Measurements from ENCODE around the gene ABCB6.

ABCB6 gene

DNA sequence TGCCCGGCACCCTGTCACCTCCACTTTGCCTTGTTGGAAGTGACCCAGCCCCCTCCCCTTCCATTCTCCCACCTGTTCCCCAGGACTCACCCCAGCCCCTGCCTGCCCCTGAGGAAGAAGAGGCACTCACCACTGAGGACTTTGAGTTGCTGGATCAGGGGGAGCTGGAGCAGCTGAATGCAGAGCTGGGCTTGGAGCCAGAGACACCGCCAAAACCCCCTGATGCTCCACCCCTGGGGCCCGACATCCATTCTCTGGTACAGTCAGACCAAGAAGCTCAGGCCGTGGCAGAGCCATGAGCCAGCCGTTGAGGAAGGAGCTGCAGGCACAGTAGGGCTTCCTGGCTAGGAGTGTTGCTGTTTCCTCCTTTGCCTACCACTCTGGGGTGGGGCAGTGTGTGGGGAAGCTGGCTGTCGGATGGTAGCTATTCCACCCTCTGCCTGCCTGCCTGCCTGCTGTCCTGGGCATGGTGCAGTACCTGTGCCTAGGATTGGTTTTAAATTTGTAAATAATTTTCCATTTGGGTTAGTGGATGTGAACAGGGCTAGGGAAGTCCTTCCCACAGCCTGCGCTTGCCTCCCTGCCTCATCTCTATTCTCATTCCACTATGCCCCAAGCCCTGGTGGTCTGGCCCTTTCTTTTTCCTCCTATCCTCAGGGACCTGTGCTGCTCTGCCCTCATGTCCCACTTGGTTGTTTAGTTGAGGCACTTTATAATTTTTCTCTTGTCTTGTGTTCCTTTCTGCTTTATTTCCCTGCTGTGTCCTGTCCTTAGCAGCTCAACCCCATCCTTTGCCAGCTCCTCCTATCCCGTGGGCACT is 36.2 kb downstream of the ABCB6 start:
- DNase-seq = no peak

DNA sequence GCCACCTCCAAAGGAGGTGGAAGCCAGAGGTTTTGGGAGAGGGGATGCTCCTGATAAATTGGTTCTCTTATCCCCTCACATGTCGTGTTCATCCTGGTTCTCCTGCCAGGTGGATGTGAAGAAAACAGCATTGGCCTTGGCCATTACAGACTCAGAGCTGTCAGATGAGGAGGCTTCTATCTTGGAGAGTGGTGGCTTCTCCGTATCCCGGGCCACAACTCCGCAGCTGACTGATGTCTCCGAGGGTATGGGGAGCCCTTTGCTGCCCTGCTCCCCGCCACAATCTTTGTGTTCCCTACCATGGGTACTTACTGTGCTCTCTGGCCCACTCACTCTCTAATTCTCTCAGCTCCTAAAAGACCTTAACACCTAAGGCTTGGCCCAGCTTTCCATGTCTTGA is 37.2 kb downstream of the ABCB6 start:
- no peak for DNase-seq

DNA sequence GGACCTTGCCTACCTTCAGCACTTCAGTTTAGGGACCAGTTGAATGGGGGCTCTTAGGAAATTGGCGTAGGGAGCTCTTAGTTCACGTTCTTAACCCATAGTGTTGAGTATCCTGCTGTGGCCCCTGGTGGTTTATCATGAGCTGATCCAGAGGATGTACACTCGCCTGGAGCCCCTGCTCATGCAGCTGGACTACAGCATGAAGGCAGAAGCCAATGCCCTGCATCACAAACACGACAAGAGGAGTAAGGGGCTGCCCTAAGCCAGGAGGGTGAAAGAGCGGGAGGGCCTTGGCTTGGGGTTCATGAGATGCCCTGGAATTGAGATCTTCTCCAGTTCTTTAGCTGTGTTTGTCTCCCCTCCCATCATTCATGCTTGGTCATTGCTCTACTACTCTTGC is 37.8 kb downstream of the ABCB6 start:
- no peak for DNase-seq

DNA sequence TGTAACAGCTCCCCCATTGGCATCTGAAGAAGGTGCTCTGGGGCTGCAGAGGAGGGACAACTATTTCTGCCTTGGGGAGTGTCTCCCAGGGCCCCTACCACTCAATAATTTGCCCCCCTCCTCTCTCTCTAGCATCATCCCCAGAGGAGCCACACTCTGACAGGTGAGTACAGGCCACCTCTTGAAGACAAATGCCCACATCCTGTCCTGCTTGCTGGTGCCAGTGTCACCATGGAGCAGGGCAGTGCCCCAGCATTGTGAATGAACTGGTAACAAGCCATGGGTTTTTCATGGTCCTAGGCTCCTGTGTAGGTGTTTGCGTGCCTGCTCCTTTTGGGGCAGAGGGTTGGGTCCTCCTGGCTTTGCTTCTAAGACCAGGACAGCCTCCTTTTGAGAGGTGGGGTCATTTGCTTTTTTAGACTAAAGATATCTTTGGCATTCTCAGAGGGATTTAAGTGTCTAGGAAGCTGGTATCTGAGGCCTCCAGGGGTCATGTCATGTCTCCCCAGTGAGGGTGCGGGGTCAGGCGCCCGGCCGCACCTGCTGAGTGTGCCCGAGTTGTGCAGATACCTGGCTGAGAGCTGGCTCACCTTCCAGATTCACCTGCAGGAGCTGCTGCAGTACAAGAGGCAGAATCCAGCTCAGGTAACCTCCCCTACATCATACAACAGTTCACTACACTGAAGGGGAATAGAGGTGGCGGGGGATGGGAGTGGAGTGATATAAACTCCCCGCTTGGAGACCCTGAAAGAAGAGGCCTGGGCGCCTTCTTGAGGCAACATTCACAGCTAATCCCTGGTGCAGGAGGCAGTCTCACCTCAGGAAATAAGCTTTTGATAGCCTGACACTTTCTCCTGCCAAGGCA is 38.9 kb downstream of the ABCB6 start:
- DNase-seq = no peak

DNA sequence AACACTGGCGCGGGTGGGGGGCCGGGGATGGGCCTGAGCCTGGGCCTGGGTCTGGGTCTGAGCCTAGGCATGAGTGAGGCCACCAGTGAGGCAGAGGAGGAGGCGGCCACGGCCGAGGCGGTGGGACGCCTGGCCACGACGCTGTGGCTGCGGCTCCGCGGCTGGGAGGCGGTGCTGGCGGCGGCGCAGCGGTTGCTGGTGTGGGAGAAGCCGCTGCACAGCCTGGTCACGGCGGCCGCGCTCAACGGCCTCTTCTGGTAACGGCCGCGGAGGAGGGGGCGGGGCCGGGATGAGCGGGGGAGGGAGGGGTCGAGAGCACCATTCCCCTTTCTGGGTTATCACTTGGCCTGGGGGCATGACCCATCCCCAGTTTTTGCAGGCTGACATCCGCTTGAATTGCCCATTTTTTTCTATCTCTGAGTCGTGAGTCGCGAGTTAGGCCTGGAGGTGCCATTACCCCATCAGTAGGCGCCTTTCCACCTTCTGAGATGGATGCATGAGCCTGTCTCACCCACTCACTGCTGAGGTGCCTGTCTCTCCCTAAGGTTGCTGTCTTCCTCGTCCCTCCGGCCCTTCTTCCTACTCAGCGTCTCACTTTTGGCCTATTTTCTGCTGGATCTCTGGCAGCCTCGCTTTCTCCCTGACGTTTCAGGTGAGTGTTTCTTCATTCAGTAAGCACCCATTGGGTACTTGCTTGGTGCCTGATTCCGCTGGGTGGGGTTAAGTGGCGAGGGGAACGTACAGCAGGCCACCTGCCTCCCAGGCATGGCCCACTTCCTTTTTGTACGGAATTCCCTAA is 40.2 kb downstream of the ABCB6 start:
- DNase-seq = peak; percentile 22

DNA sequence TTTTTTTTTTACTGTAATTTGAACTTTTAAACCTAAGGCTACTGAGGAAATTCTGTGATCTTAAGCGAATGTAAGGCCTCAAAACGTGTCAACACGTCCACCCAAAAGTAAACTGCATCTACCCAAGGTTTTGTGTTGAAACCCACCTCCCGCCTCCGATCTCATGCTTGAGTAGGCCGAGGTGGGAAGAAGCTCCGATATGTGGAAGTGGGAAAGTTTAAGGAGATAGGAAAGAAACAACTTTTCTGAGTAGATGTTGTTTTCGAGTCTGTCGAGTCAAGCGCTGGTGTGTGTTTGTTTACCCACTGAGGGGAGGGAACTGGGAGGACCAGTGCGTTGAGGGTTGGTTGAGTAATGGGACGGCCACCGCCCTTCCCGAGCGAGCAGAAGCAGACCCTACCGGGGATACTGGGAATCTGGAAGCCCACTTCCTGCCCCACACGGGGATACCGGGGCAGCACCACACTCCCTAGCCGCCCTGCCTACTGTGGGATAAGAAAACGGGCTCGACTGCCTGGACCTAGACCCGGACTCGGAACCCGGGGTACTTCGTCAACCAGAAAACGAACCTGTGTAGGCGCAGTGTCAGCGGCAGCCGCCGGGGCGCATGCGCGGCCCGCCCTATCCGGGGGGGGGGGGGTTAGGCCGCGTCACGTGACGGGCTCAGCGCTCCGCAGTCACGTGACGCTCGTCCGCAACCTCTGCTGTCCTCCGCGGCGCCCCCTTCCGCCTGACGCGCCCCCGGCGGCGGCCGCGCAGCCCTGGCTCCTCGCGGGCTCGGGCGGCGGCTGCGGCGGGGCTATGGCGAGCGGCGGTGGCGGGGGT is 41.0 kb downstream of the ABCB6 start, which contains the start of gene RETREG2:
Gene RETREG2, plus strand, starts transcription at position 724 of the 825 bp plus-strand sequence. Its CDS starts 78 bp downstream, at position 802.
- DNase-seq = peak; percentile 68

DNA sequence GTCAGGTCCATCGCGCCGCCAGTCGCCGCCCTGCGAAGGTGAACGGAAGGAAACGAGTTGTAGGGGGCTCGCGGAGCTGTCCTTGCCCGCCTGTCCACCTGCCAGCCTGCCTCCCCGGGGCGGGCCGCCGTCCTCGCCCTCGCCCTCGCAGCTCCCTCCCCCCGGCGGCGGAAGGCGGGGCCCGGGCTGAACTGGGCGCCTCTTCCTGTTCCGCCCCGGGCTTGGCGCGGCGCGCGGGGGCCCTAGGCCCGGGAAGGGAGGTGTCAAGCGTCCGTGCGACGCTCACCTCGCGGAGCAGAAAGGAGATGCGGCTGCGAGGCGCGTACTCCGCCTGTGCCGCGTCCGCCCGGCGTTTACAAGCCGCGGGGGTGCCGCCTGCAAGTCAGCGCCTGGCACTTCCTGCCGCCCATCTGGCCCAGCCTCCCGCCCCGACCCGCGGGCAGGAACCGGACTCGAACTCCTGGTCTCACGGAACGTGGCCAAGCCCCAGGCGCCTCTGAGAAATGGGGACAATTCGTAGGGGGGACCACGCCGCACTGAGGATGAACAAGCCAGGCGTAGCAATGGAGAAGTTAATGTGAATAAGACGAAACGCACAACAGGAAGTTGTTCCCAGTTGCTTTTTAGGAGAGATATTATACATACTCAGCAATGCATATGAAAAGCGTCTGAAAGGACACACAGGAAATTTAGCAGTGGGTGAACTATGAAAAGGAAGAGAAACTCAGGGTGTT is 41.8 kb downstream of the ABCB6 start, which contains the start of gene CNPPD1:
Gene CNPPD1, minus strand, starts transcription at position 108 of the 734 bp plus-strand sequence. Its CDS starts 97 bp downstream, at position 11.
- peak; percentile 66 for DNase-seq

DNA sequence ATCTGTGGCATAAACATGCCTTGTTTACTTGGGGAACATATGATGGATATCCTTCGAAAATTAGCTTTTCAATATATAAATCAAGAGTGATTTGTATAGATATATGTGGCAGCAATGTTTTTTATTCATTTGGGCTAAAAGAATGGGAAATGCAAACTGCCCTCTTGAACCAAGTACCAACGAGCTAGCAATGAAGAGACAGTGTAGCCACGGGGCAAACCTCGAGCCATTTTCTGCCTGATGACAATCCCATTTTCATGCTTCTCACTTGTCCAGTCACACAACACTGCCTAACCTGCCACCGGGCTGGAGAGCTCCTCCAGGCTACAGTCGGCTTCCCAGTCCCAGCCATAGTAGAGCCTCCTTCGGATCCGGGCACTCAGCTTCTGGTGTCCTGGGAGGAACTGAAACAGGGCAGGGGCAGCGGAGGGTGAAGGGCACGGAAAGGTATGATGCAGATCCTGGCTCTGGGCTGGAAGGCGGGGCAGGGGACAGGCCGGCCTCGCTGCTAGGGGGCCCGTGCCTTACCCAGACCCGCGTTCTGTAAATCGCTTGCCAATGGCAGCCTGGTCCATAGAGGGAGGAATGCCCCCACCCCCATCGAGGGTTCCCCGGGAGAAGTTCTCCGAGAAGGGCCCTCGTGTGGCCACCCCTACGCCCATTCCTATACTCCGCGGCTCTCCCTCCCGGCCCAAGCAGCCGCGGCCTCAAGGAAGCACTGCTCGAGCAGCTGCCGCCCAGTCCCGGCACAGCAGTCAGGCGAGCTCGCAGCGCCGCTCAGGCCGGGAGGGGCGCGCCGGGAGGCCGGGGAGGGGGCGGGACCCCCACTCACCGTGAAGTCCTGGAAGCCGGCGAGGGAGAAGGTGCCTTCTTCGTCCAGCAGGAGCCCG is 42.6 kb downstream of the ABCB6 start:
- DNase-seq = peak; percentile 35

DNA sequence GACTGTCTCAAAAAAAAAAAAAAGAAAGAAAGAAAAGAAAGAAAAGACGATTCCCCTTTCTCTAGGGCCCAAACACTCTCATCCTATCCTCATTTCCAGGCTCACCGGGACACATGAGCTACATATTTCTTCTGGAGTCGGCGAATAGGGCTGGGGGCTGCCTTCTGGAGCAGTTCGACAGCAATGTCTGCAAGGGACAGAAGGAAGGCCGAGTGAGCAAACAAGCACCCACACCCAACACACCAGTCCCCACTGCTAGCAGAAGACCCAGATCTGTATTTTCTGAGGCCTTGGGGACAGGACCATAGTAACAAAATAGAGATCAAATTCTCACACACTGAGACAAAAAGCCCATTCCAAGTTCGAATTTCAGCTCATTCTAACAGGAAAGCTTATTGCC is 43.3 kb downstream of the ABCB6 start:
- DNase-seq = no peak

DNA sequence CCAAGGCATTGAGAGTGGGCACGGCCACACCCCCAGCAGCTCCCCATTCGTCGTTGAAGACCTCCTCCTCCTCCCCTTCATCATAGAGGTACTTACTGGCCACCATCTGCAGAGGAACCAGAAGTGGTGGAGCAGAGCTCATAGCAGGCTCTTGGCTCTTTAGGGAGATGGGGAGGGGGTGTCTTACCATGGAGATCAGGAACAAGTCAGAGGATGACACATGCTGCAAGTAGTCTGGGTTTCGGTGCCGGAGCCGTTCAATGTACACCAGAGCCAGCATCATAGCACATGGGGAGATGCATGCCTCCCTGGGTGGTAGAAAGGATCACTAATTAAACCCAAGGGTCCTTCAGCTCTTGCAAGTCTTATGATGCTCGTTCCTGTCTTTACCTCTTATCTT is 44.0 kb downstream of the ABCB6 start:
- no peak for DNase-seq

DNA sequence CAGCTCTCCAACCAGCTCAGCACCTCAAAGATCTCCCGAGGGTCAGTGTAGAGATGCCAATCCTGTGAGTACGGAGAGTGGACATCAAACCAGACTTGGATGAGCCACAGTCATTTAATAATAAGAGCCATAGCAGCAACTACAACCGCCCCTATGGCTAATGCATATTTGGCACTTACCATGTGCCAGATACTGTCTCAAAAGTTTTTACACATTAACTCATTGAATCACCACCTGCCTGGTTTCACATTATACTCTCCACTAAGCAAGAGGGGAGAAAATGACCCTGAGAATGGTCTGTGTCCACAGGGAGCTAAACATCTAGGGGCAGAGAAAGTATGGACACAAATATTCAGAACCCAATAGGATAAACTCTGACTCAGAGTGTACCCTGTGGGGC is 44.6 kb downstream of the ABCB6 start:
- DNase-seq = no peak

DNA sequence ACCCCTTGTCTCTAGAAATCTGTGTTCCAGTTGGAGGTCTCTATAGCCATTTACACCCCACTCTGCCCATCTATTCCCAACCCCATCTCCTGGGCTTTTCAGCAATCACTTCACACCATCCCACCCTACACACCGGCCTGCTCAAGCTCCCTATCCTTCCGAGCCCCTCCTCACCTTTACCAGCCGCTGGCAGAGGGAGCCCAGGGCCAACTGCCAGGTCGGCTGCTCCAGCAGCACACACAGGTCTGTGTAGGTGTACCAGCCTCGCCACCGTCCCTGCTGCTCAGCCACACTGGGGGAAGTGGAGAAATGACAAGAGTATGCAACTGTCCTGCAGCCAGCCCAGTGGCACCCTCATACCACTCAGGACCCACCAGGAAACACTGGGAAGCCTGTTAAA is 45.6 kb downstream of the ABCB6 start:
- no peak for DNase-seq

DNA sequence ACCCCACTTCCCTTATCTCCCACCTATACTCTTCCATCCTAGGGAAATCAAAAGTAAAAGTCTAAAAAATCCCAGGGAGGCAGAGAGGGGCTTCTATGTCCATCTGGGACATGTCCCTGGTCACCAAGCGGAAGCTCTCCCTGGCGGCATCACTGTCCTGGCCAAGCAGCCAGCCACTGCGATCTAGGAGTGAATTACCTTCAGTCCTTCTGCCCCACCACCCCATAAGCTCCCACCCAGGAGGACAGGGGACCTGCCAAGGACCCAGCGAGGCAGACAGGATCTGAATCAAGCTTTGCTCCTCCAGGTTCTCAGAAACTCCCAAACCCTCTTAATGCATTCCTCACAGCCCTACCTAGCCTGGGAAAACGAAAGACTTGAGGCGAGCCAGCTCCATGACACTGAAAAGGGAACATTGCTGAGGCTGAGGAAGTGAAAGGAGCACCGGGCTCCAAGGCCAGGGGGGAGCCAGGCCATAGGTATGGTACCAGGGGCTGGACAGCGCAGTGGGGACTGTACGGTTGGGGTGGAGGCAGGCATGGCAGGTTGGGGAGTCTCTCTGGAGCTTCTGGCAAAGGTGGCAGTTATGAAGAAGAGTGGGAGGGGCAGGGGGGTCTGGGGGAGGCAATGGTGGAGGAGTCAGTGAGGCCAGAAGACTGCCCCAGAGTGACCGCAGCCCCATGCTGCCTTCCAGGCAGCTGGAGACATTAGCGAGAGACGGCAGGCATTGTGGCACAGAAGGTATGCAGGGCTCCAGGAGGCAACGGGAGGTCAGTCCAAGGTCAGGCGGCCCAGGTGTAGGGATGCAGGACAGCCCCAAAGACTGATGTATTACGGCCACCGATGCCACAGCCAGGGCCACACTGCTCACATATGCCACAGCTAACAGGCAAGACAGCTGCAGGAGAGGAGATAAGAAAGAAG is 46.3 kb downstream of the ABCB6 start:
- no peak for DNase-seq

DNA sequence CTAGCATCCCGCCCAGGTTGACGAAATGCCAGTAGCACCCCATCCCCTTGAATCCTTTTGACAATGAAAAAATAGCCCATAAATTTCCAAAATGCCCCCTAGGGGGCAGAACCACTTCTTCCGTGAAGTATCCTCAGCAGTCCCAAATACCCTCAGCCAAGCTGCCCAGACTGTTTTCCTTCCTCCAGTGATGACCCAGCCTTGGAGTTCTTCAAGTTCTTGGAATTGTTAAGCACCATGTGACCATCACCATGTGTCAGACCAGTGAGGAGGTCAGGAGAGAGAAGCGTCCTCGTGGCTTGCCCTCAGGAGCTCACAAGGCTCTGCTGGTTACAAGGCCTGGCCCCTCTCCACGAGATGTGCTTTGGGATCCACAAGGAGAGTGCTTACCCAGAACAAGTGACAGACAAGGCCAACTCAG is 47.5 kb downstream of the ABCB6 start:
- peak; percentile 7 for DNase-seq

DNA sequence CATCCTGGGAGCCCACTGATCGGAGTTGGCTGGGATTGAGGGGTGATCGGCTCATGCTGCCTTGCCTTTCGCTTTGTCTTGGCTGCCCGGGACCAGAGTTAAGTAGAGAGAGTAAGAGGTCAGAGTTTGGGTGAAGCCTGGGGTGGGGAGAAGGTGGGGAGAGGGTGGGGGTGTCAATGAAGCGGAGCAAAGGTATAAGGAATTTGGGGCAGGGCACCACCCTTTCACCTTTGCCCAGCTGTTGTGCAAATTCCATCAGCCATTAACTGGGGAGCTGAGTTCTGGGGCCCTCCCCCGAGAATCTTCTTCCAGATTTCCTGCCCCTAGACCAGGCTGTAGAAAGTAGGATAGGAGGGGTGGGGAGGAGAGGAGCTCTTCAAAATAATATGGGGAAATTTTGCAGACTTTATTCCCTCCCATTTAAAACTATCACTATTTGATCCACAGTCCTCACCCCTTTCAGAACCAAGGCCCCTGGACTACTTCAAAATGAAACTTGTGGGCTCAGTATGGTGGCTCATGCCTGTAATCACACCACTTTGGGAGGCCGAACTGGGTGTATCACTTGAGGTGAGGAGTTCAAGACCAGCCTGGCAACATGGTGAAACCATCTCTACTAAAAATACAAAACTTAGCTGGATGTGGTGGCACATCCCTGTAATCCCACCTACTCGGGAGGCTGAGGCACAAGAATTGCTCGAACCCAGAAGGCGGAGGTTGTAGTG is 48.7 kb downstream of the ABCB6 start, which contains the start of gene SLC23A3:
Gene SLC23A3, minus strand, starts transcription at position 100 of the 725 bp plus-strand sequence. Its CDS starts 45 bp downstream, at position 55.
- no peak for DNase-seq

DNA sequence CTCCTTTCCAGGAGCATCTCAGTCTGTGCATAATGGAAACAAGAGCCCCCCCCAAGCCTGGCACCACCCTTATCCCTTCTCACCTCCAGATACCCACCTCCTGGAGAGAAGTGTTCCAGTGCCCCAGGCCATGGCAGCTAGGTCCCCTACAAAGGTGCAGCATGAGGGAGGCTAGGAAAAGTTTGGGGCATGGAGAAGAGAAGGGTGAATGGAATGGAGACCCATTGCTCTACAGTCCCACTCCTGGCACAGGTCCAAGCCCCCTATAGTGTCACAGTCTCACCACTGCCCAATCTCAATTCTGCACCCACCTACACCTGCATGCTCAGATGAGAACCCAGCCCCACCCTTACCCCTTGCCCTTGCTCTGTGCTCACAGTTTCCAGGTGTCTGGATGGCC is 49.8 kb downstream of the ABCB6 start:
- no peak for DNase-seq

DNA sequence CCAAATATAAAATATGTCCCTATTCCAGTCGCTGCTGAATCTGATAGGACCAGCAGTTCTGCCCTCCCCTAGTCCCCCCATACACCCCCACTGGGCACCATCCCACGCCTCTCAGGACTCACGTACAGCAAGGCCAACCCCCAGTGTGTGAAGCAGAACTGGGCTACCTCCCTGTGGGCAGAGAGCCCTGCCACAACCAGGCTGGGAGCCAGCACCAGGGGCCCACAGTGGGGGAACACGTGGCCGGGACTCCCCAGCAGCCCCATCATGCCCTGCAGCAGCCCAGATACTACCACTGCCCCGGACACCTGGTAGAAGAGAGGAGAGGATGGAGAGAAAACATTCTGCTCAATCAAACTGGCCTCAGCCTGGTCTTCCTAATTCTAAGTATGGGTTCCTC is 50.2 kb downstream of the ABCB6 start:
- no peak for DNase-seq

DNA sequence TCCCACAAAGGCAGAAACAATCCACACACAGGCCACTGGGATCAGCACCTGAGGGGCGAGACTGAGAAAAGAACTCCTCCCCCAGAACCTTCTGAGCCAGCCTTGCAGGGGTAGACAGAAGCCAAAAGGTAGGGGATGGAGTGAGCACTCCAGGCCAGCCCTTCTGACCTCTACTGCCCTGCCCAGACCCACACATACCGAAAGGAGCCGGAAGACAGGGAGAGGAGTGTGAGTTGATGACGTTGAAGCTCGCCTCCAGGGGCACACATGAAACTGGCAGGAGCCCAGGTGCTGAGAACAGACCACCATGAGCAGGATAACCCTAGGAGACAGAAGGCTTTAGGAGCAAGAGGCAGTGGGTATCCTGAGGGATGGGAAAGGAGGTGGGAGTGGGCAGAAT is 50.8 kb downstream of the ABCB6 start:
- DNase-seq = no peak
